A204.1 (cell line): Measurements from ENCODE around the gene RIPK1.
"Not testable (repeated sequence)": the region's sequence is repeated elsewhere in the genome, so short reads cannot be mapped to it uniquely, and the experiment has no call there.

Source experiments
- FAIRE-seq: peaks from 2 replicates; lab custom pipeline; 2012; peaks lifted over from hg19 to GRCh38; lab: Jason Lieb, UNC

The RIPK1 gene

GRCh38 chr6:3045777-3046176, 22.5 kb upstream of the RIPK1 start:
- FAIRE-seq: no peak

DNA sequence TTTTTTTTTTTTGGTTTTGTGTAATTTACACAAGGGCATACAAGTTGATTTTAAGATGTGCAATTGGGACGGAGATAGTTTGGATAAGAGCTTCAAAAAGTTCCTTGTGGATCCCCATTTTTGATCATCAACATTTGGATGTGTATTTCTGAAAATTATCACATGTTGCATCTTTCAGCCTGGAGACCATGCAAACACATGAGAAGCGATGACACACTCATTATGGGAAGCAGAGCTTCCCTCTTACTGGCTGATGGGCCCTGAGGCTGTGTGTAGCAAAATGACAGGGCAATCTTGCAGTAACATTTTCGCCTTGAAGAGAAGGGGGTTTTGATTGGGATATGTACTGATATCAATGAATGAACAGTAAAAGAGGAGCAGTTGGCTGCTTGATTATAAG, 22.0 kb upstream of the RIPK1 start:
- no peak for FAIRE-seq

DNA sequence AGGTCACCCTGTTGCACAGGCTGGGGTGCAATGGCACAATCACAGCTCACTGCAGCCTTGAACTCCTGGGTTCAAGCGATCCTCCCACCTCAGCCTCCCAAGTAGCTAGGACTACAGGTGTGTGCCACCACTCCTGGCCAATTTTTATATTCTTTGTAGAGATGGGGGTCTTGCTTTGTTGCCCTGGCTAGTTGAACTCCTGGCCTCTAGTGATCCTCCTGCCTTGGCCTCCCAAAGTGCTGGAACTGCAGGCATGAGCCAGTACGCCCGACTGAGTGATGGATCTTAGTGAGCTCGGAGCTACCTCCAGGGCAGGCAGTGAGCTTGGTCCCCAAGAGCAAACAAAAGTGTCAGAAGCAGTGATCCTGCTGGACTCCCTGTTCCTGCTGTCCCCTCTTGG, 20.3 kb upstream of the RIPK1 start:
- FAIRE-seq: not testable (repeated sequence)

- FAIRE-seq: no peak
Observed at GRCh38 chr6:3052481-3053230, 15.6 kb upstream of the RIPK1 start.

GRCh38 chr6:3053231-3053508, 15.1 kb upstream of the RIPK1 start:
- no peak for FAIRE-seq

DNA sequence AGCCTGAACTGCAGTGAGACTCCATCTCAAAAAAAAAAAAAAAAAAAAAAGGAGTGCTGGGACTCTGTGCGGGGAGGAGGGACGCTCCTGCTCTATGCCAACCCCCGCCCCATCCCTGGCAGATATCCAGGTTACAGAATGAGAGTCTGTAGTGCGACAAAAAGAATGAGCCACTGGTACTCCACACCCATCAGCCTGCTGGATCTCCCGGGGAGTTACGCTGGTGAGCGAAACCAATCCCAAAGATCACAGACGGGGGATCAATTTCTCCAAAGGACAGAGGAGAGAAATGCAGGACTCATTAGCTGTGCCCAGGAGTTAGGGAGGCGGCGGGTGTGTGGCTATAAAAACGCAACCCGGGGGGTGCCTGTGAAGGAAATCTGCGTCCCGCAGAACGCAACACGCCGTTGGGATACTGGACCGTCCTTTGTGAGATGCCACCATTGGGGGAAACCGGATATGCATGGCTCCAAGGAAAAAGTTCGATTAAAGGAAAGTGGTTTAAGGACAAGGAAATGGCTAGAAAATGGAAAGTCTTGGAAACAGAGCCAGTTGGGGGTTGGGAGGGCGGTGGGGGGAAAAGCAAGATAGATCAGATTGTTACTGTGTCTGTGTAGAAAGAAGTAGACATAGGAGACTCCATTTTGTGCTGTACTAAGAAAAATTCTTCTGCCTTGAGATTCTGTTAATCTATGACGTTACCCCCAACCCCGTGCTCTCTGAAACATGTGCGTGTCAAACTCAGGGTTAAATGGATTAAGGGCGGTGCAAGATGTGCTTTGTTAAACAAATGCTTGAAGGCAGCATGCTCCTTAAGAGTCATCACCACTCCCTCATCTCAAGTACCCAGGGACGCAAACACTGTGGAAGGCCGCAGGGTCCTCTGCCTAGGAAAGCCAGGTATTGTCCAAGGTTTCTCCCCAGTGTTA, 13.8 kb upstream of the RIPK1 start:
- not testable (repeated sequence) for FAIRE-seq

GRCh38 chr6:3055158-3055499, 13.2 kb upstream of the RIPK1 start:
- FAIRE-seq: not testable (repeated sequence)

DNA sequence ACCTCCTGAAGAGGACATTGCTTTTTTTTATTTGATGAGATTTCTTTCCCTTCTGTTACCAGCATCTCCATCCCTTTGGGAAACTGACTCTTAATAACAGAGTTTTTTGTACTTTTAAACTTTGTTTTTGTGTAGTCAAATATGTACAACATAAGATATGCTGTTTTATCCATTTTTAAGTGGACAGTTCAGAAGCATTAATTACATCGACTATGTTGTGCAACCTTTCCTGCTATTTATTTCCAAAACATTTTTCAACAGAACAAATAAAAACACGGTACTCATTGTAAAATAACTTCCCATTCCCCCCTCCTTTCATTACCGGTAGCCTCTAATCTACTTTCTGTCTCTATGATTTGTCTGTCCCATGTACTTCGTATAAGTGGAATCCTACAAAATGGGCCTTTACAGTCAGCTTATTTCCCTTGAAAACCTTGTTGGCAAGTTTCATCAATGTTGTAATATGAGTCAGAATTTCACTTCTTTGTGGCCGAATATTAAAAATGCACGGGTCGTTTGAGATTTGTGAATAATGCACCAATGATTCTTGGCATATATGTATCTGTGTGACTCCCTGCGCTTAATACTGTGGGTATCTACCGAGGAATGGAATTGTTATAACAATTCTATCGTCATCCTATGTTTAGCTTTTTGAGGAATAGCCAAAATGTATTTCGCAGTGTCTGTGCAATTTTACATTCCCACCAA, 11.1 kb upstream of the RIPK1 start:
- FAIRE-seq: no peak

- no peak for FAIRE-seq
Observed at GRCh38 chr6:3058957-3059356, 9.3 kb upstream of the RIPK1 start.

DNA sequence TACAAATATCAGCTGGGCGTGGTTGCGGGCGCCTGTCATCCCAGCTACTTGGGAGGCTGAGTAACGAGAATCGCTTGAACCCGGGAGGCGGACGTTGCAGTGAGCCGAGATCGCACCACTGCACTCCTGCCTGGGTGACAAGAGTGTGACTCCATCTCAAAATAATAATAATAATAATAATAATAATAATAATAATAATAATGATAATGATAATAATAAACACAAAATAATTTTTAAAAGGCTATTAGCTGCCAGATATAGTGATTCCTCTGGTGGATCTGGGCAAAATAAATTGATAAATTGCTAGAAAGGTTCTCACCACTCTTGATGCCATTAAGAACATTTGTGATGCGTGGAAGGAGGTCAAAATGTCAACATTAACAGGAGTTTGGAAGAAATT, 8.2 kb upstream of the RIPK1 start:
- not testable (repeated sequence) for FAIRE-seq

- FAIRE-seq: no peak
Observed at GRCh38 chr6:3061501-3061941, 6.8 kb upstream of the RIPK1 start.

DNA sequence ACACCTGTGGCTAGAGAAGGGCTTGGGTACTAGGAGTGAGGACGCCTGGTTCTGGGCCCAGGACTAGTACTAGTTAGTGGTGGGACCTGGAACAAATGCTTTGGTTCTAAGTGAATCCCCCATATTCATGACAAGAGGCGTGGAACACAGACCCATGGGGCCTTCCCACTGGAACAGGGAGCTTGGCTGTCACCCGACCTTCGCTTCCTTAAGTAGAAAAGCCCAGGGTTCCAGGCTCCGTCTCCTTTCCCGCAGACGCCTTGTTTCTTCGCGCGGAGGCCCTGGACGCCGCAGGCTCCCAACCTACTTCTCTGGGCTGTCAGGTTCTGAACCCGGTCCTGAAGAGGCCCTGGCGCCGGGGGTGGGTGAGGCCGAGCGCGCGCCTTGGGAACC, 5.0 kb upstream of the RIPK1 start:
- FAIRE-seq: not testable (repeated sequence)

- no peak for FAIRE-seq
Observed at GRCh38 chr6:3063733-3064700, 4.3 kb upstream of the RIPK1 start.

- FAIRE-seq: no peak
Observed at GRCh38 chr6:3071568-3071967, 3.3 kb downstream of the RIPK1 start.

- FAIRE-seq: no peak
Observed at GRCh38 chr6:3072798-3073197, 4.5 kb downstream of the RIPK1 start.

- no peak for FAIRE-seq
Observed at GRCh38 chr6:3073382-3073781, 5.1 kb downstream of the RIPK1 start.

GRCh38 chr6:3075772-3076113, 7.4 kb downstream of the RIPK1 start:
- no peak for FAIRE-seq

DNA sequence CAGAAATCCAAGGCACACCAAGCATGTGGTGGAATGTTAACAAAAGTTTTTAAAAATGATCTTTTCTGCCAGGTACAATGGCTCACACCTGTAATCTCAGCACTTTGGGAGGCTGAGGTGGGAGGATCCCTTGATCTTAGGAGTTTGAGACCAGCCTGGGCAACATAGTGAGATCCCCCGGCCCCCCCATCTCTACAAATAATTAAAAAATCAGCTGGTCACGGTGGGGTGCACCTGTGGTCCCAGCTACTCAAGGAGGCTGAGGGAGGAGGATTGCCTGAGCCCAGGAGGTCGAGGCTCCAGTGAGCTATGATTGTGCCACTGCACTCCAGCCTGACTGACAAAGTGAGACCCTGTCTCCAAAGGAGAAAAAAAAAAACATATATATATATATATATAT, 8.0 kb downstream of the RIPK1 start:
- FAIRE-seq: no peak

- no peak for FAIRE-seq
Observed at GRCh38 chr6:3077430-3077829, 9.1 kb downstream of the RIPK1 start.

- FAIRE-seq: not testable (repeated sequence)
Observed at GRCh38 chr6:3078952-3079351, 10.7 kb downstream of the RIPK1 start.

DNA sequence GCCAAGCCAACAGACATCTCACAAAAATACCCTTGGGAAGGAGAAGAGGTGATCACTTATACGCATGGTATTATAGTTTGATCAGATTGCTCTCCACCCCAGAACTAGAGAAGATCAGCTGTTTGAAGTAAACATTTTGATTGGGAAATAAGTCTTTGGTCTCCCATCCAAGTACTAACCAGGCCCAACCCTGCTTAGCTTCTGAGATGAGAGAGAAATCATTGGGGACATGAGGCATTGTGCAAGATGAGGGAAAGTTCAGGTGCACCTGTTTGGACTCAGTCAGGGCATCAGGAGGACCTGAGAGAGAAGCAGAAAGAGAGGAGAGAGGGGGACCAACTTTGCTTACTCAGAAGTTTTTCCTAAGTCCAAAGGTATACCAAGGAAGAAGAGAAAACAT, 11.4 kb downstream of the RIPK1 start:
- FAIRE-seq: no peak

GRCh38 chr6:3081960-3082359, 13.7 kb downstream of the RIPK1 start:
- FAIRE-seq: no peak
